ENCODE data around the gene PDE12. TPM values are rescaled to one million over a fixed set of nuclear protein-coding genes. Genes with fewer than 3 reads are reported as not detected.

Gene PDE12
- total RNA-seq = 23.5 TPM

GRCh38 chr3:57555738-57556458 lies at the start of gene PDE12:
PDE12 (plus strand) TSS chr3:57556274; CDS start chr3:57556380, 106 bp downstream.

DNA sequence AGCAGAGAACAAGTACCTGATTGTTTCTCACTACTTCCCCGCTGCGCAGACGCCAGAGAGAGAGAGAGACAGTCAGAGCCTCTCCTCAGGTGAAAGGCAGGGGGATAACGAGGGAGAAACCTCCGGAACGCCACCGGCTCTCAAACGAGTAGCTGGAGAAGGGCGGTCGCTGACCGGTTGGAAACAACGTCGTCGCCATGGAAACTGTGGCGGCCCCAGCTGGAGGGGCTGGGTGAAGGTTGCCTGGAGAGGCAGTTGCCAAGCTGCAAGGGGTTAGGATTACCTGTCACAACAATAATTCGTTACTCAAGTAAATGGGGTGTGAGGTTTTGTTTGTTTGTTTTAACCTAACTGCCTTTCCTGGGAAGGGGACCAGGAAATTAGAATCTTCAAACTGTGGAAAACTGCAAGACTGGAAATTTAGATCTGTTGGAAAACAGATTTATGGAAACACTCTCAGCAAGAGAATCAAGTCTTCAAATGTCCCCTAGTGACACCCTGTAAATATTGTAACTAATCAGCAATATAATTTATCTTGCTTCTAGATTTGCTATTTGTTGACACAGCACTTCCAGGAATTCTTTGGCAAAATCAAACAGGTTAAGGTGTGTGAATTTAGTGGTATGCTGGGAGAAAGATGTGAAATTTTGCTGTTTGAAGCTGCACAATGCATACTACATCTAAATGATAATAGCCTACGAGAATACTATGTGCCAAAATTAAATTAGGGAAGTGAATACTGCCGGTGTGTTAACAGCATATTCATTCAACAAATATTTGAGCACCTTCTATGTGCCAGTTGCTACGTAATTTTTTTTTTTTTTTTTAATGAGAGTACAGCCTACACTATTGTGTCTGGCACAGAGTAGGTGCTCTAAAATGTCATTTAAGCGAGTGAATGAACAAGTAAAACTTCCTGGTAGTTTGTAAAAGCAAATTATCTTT lies 11.6 kb upstream of the PDE12 start, which contains the start of gene DNAH12:
Gene DNAH12, minus strand, starts transcription at position 164 of the 945 bp plus-strand sequence. CDS start 1,474 bp downstream, outside the sequence.

DNA sequence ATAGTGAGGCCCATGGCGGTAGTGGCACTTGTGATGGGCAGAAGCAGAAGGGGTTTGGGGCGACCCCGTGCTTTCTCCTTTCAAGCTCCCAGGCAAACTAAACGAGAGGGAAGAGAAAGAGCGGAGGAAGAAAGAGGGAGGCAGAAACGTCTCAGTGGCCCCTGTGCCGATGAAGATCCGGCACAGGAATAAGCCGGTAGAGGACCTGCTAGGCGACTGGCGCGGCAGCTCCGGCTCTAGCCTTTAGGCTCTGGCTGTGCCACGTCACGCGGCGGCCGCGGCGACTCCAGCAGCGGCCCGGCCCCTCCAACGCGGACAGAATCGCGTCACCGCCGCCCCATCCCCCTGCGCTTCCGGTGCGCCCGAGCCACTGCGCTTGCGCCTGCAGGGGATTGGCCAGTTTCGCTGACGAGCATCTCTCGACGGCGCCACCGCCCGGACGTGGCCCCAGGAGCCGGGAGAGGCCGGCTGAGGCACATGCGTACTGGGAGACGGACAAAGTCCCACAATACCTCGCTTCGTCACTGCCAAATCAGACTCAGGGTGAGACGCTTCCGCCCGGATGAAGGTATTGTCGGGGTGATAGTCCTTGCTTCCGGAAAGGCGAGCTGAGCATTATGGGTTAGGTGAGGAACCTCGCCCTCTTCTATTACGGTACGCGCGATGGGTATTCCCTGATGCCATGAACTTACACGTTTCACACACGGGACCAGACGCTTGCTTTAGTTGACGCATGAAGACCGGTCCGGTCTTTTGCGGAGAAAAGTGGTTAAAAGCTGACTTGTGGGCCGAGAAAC lies 41.3 kb downstream of the PDE12 start, which contains the start of gene ARF4:
Gene ARF4, minus strand, starts transcription at position 218 of the 797 bp plus-strand sequence. Its CDS starts 204 bp downstream, at position 14.

Small RNA genes lying within 50 kb of the gene (small RNA-seq; reads per million reads assigned to genes)
- gene RNU6-108P (ENCODE audit: low replicate concordance) (not detected), gene RNU6-1181P (ENCODE audit: low replicate concordance) (not detected), gene RNU6-483P (ENCODE audit: low replicate concordance) (not detected)

Other genes starting within 250 kb of the PDE12 start
- 1.6 TPM for gene DNAH12, start 11.9 kb upstream of the PDE12 start, total RNA-seq
- 82.6 TPM for gene ARF4, start 41.1 kb downstream of the PDE12 start, total RNA-seq
- gene DENND6A, start 136.8 kb downstream of the PDE12 start, total RNA-seq = 58.8 TPM
- 84.8 TPM for gene SLMAP, start 200.0 kb downstream of the PDE12 start, total RNA-seq

Measured in parietal lobe (tissue), 2 donors.